ENCODE data around the gene ATF6. TPM values are rescaled to one million over a fixed set of nuclear protein-coding genes. Genes with fewer than 3 reads are reported as not detected.

The ATF6 gene
- total and polyA plus RNA-seq, 2 donors (not counting 1 experiment from before 2014, with no cell fraction given) = 5.7 to 26.6 TPM

DNA sequence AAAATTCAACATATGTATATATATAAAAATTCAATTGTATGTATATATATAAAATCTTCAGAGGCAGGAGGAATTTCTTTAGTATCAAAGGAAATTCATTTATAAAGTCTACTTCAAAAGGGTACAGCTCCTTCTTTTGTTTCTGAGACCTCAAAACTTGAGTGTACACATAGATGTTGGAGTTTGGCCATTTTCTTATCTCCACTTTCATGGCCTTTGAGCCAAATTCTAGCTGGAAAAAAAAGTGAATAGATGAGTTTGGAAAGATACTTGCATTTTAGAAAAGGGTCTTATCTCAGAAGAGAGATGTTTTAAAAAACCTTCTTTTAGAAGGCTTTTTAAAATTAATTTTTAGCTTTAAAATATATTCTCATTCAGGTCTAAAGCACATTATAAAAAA is 103.2 kb downstream of the ATF6 start:
- no peaks in the 10 kb centered on the region for H3K4me1 ChIP-seq (ENCODE audit: control insufficient read depth in 2 of 2, insufficient read depth in 2 of 2, low read length in 2 of 2)
- no peak overlapping the region for H3K9ac ChIP-seq (ENCODE audit: low read length)
- ATAC-seq (ENCODE audit: low read depth) (no peak), DNase-seq (no peak)
- H3K4me3 ChIP-seq (ENCODE audit: control extremely low read depth in 1 of 5, extremely low read depth in 1 of 5, insufficient read depth in 1 of 5, low read depth in 2 of 5, low read length in 4 of 5) = no peak overlapping the region
- no peaks in the 10 kb centered on the region for H3K27me3 Mint-ChIP-seq
- no peaks in the 10 kb centered on the region for H3K27me3 ChIP-seq (replicated peaks in 1 of 4; ENCODE audit: control extremely low read depth in 1 of 4, control insufficient read depth in 3 of 4, insufficient read depth in 4 of 4, low read length in 3 of 4)
- no peak overlapping the region for H3K27ac Mint-ChIP-seq
- no peak overlapping the region for H2AFZ ChIP-seq (ENCODE audit: insufficient read depth, low read depth, low read length, poor library complexity, severe bottlenecking)
- POLR2A ChIA-PET = no interaction called here
- no peaks in the 10 kb centered on the region for H3K4me1 Mint-ChIP-seq
- no peaks in the 10 kb centered on the region for H3K9me3 ChIP-seq (ENCODE audit: control extremely low read depth in 1 of 3, control insufficient read depth in 2 of 3, insufficient read depth in 1 of 3, low read length in 2 of 3)
- H3K27ac ChIP-seq (ENCODE audit: low read length in 2 of 2) = no peak overlapping the region
- CTCF ChIA-PET = no interaction called here
- intact Hi-C loops (cut with micrococcal nuclease) = no loop called here
- no peak overlapping the region for H3K4me2 ChIP-seq (replicated peaks; ENCODE audit: low read depth, low read length, poor library complexity, severe bottlenecking)
- H3K79me2 ChIP-seq (ENCODE audit: control insufficient read depth, insufficient read depth, low read length) = no peaks in the 10 kb centered on the region
- peaks cover 6 to 10% of the 10 kb centered on the region in 2 experiments for H3K36me3 ChIP-seq (replicated peaks in 1 of 2; ENCODE audit: control extremely low read depth in 1 of 2, control insufficient read depth in 1 of 2, extremely low read depth in 1 of 2, insufficient read depth in 2 of 2, low read length in 1 of 2)
- H3K9me3 Mint-ChIP-seq (ENCODE audit: insufficient read depth) = no peaks in the 10 kb centered on the region
- no peak overlapping the region for H3K4me3 Mint-ChIP-seq
- H4K20me1 ChIP-seq (ENCODE audit: control insufficient read depth, insufficient read depth, low read length, poor library complexity, severe bottlenecking) = no peaks in the 10 kb centered on the region
- TF ChIP-seq, protein P1, sequence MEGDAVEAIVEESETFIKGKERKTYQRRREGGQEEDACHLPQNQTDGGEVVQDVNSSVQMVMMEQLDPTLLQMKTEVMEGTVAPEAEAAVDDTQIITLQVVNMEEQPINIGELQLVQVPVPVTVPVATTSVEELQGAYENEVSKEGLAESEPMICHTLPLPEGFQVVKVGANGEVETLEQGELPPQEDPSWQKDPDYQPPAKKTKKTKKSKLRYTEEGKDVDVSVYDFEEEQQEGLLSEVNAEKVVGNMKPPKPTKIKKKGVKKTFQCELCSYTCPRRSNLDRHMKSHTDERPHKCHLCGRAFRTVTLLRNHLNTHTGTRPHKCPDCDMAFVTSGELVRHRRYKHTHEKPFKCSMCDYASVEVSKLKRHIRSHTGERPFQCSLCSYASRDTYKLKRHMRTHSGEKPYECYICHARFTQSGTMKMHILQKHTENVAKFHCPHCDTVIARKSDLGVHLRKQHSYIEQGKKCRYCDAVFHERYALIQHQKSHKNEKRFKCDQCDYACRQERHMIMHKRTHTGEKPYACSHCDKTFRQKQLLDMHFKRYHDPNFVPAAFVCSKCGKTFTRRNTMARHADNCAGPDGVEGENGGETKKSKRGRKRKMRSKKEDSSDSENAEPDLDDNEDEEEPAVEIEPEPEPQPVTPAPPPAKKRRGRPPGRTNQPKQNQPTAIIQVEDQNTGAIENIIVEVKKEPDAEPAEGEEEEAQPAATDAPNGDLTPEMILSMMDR (IDR thresholded peaks at IDR 0.05) = no peak
- TF ChIP-seq EZH2 (IDR thresholded peaks at IDR 0.05; ENCODE audit: borderline replicate concordance, insufficient read depth, low read depth, low read length, poor library complexity, severe bottlenecking) = no peak

DNA sequence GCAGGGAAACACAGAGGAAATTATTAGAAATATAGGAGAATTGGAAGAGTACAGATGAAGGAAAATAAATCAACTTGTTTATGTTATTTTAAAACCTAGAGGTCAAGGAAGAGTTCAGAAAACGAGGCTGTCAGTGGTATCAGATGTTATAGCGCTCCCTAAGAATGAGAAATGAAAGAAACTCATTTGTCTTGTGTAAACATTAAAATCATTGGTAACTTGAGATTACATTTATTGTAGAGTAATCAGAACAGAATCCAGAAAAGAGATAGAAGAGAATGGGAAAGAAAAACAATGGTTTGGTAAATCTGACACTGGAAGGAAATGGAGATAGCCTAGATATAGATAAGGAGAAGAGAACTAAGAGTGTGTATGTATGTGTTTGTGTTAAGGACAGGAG is 106.4 kb downstream of the ATF6 start:
- Histone ChIP-seq H3K4me2 (replicated peaks; ENCODE audit: low read depth, low read length, poor library complexity, severe bottlenecking) (no peak overlapping the region), H3K4me3 (ENCODE audit: control extremely low read depth in 1 of 5, extremely low read depth in 1 of 5, insufficient read depth in 1 of 5, low read depth in 2 of 5, low read length in 4 of 5) (no peak overlapping the region), H3K27ac (ENCODE audit: low read length in 2 of 2) (no peak overlapping the region), H3K36me3 (replicated peaks in 1 of 2; ENCODE audit: control extremely low read depth in 1 of 2, control insufficient read depth in 1 of 2, extremely low read depth in 1 of 2, insufficient read depth in 2 of 2, low read length in 1 of 2) (peaks cover 4 to 5% of the 10 kb centered on the region in 2 experiments), H3K9ac (ENCODE audit: low read length) (no peak overlapping the region), H2AFZ (ENCODE audit: insufficient read depth, low read depth, low read length, poor library complexity, severe bottlenecking) (no peak overlapping the region), H3K9me3 (ENCODE audit: control extremely low read depth in 1 of 3, control insufficient read depth in 2 of 3, insufficient read depth in 1 of 3, low read length in 2 of 3) (no peaks in the 10 kb centered on the region), H3K4me1 (ENCODE audit: control insufficient read depth in 2 of 2, insufficient read depth in 2 of 2, low read length in 2 of 2) (no peaks in the 10 kb centered on the region), H3K27me3 (replicated peaks in 1 of 4; ENCODE audit: control extremely low read depth in 1 of 4, control insufficient read depth in 3 of 4, insufficient read depth in 4 of 4, low read length in 3 of 4) (no peaks in the 10 kb centered on the region), H4K20me1 (ENCODE audit: control insufficient read depth, insufficient read depth, low read length, poor library complexity, severe bottlenecking) (no peaks in the 10 kb centered on the region), H3K79me2 (ENCODE audit: control insufficient read depth, insufficient read depth, low read length) (no peaks in the 10 kb centered on the region)
- ChIA-PET POLR2A (no interaction called here), CTCF (no interaction called here)
- H3K4me3 Mint-ChIP-seq = no peak overlapping the region
- no peak for TF ChIP-seq EZH2 (IDR thresholded peaks at IDR 0.05; ENCODE audit: borderline replicate concordance, insufficient read depth, low read depth, low read length, poor library complexity, severe bottlenecking)
- TF ChIP-seq, protein P1 (IDR thresholded peaks at IDR 0.05) = no peak
- H3K9me3 Mint-ChIP-seq (ENCODE audit: insufficient read depth) = no peaks in the 10 kb centered on the region
- intact Hi-C loops (cut with micrococcal nuclease) = no loop called here
- no peaks in the 10 kb centered on the region for H3K27me3 Mint-ChIP-seq
- no CpG with 5 or more reads among the region's 2 CpGs for WGBS (ENCODE audit: insufficient coverage)
- DNase-seq = no peak
- H3K27ac Mint-ChIP-seq = no peak overlapping the region
- no peaks in the 10 kb centered on the region for H3K4me1 Mint-ChIP-seq
- ATAC-seq (ENCODE audit: low read depth) = no peak
